HepG2 (cell line): ENCODE results near the gene PRM2. TPM values are rescaled to one million over a fixed set of nuclear protein-coding genes. Genes with fewer than 3 reads are reported as not detected.

ENCODE experiments used
- ATAC-seq: fragments of 200-7000 bp; cut with Tn5 transposase; 3 replicates; pipeline ENCODE4 v1.9.1; 2020; ENCODE audit warnings: mild to moderate bottlenecking, moderate library complexity
- BruUV-seq: library from RNA; stranded (reverse); fragments of 400-500 nt; replicated peaks from 2 replicates; lab custom pipeline; 2021; lab: Mats Ljungman, UMichigan
- CTCF ChIA-PET: fragments of 300-600 bp; formaldehyde crosslinking; extraction: SDS; loops from one replicate; lab custom pipeline; 2021; ENCODE audit warnings: low total read pairs, inconsistent platforms, low intra/inter-chr PET ratio; lab: Yijun Ruan, JAX
- POLR2A ChIA-PET: fragments of 350-600 bp; sonication (Branson Sonifier 250); formaldehyde crosslinking; loops from one replicate; lab custom pipeline; 2020; ENCODE audit warnings: antibody characterized with exemption, inconsistent platforms; lab: Yijun Ruan, JAX
- DNase-seq: peaks from one replicate; pipeline ENCODE4 v3.0.0-alpha.2; 2015; ENCODE audit warnings: low spot score
- FAIRE-seq: peaks from 3 replicates; lab custom pipeline; 2011; peaks lifted over from hg19 to GRCh38; lab: Jason Lieb, UNC
- H2AFZ ChIP-seq: one replicate; pipeline ENCODE4 v1.6.1; 2011; ENCODE audit warnings: low read length, inconsistent platforms
- H3K27ac ChIP-seq: fragments of 300-600 bp; 3 replicates; pipeline ENCODE4 v1.8.0; 2011; ENCODE audit warnings: mixed run types, mild to moderate bottlenecking, mixed read lengths, low read length, inconsistent platforms; ENCODE audit not compliant: insufficient read depth; ENCODE audit errors: extremely low read length
- H3K27me3 ChIP-seq, 2 experiments: fragments of 200-600 bp in 1 of 2; 2 replicates in 1 of 2; 3 replicates in 1 of 2; pipeline versions ENCODE4 v1.6.0 to v1.8.0; 2011; ENCODE audit warnings: low read length in 2 of 2, mild to moderate bottlenecking in 2 of 2, moderate library complexity in 2 of 2, inconsistent platforms in 1 of 2; ENCODE audit not compliant: insufficient read depth in 2 of 2, control insufficient read depth in 1 of 2
- H3K36me3 ChIP-seq, 2 experiments: fragments of 200-600 bp in 1 of 2; replicated peaks in 1 of 2; 2 replicates in 1 of 2; 3 replicates in 1 of 2; pipeline versions ENCODE4 v1.5.1 to v1.8.0; 2011; ENCODE audit warnings: low read length in 2 of 2, inconsistent platforms in 1 of 2; ENCODE audit not compliant: insufficient read depth in 2 of 2, control insufficient read depth in 1 of 2
- H3K4me1 ChIP-seq: 2 replicates; pipeline ENCODE4 v1.5.1; 2012; ENCODE audit warnings: low read length, inconsistent platforms; ENCODE audit not compliant: insufficient read depth
- H3K4me2 ChIP-seq: 2 replicates; pipeline ENCODE4 v1.6.0; 2011; ENCODE audit warnings: low read depth, low read length, inconsistent platforms
- H3K4me3 ChIP-seq, 3 experiments: fragments of 200-600 bp in 1 of 3; sonication (generic), shearing (Covaris generic) in 1 of 3; replicated peaks in 1 of 3; 2 replicates each; pipeline ENCODE4 v1.5.1; 2011 to 2016; ENCODE audit warnings: low read length in 3 of 3, inconsistent platforms in 2 of 3, low read depth in 2 of 3, mild to moderate bottlenecking in 2 of 3, control low read depth in 1 of 3, mixed read lengths in 1 of 3; ENCODE audit not compliant: insufficient read depth in 1 of 3
- H3K79me2 ChIP-seq: one replicate; pipeline ENCODE4 v1.6.1; 2011; ENCODE audit warnings: low read length, inconsistent platforms; ENCODE audit not compliant: insufficient read depth
- H3K9ac ChIP-seq: 2 replicates; pipeline ENCODE4 v1.6.0; 2011; ENCODE audit warnings: mild to moderate bottlenecking, low read depth, low read length, inconsistent platforms; ENCODE audit not compliant: insufficient read depth
- H3K9me3 ChIP-seq: 2 replicates; pipeline ENCODE4 v1.5.1; 2012; ENCODE audit warnings: mild to moderate bottlenecking, low read length
- H4K20me1 ChIP-seq: 2 replicates; pipeline ENCODE4 v1.6.0; 2011; ENCODE audit warnings: inconsistent platforms, mild to moderate bottlenecking, low read length, moderate library complexity; ENCODE audit not compliant: insufficient read depth
- HINFP ChIP-seq: sonication (generic); formaldehyde crosslinking; IDR thresholded peaks from 2 replicates; pipeline ENCODE4 v1.4.0; 2020; ENCODE audit warnings: low read depth, mild to moderate bottlenecking, missing genetic modification reagents
- REXO4 ChIP-seq: sonication (generic); formaldehyde crosslinking; IDR thresholded peaks from 2 replicates; pipeline ENCODE4 v1.8.0; 2022; ENCODE audit warnings: missing genetic modification reagents, mild to moderate bottlenecking, borderline replicate concordance
- SCMH1 ChIP-seq: sonication (generic); formaldehyde crosslinking; IDR thresholded peaks from 2 replicates; pipeline ENCODE4 v1.9.0; 2021; ENCODE audit warnings: missing genetic modification reagents, mild to moderate bottlenecking, borderline replicate concordance
- SIN3B ChIP-seq: fragments of 150-350 bp; IDR thresholded peaks from 2 replicates; pipeline ENCODE4 v1.6.1; 2014; ENCODE audit warnings: low read length
- ZBTB4 ChIP-seq: sonication (generic); formaldehyde crosslinking; IDR thresholded peaks from 2 replicates; pipeline ENCODE4 v1.4.0; 2020; ENCODE audit warnings: missing genetic modification reagents, mild to moderate bottlenecking, borderline replicate concordance
- ZFP90 ChIP-seq: sonication (generic); formaldehyde crosslinking; IDR thresholded peaks from 2 replicates; pipeline ENCODE4 v1.8.0; 2022; ENCODE audit warnings: missing genetic modification reagents, mild to moderate bottlenecking, inconsistent platforms, borderline replicate concordance
- ZHX2 ChIP-seq, 2 experiments: sonication (generic) in 1 of 2; formaldehyde crosslinking in 1 of 2; IDR thresholded peaks; 2 replicates each; pipeline versions ENCODE4 v1.6.1 to v1.9.0; 2014 to 2022; ENCODE audit warnings: antibody characterized with exemption in 1 of 2, borderline replicate concordance in 1 of 2, inconsistent platforms in 1 of 2, low read depth in 1 of 2, missing genetic modification reagents in 1 of 2
- ZNF629 ChIP-seq: sonication (generic); formaldehyde crosslinking; conservative IDR thresholded peaks from 2 replicates; pipeline ENCODE4 v1.5.0; 2020; ENCODE audit warnings: missing genetic modification reagents
- ZNF768 ChIP-seq: sonication (generic); formaldehyde crosslinking; IDR thresholded peaks from 2 replicates; pipeline ENCODE4 v1.4.0; 2020; ENCODE audit warnings: missing genetic modification reagents
- ZNF776 ChIP-seq: sonication (generic); formaldehyde crosslinking; IDR thresholded peaks from 2 replicates; pipeline ENCODE4 v1.4.0; 2020; ENCODE audit warnings: mild to moderate bottlenecking, missing genetic modification reagents
- WGBS: methylation state at CpG from one replicate; pipeline ENCODE4 v1.1.6; 2017; ENCODE audit warnings: low lambda C conversion rate; 5-methylcytosine and 5-hydroxymethylcytosine counted together
- in situ Hi-C: cut with HindIII; loops from 2 replicates; pipeline ENCODE4 v1.10.0; 2017; ENCODE audit warnings: low pct_unique_long_range_greater_than_20kb; ENCODE audit not compliant: extremely low pct_ligation_motif_present
- intact Hi-C: fragments of 100-400 bp; cut with micrococcal nuclease; formaldehyde crosslinking; loops from one replicate; pipeline ENCODE4 v1.10.0; 2022; ENCODE audit not compliant: unreplicated experiment
- polyA plus RNA-seq, 8 experiments: library from polyadenylated mRNA; depleted of rRNA in 3 of 8; stranded (reverse) in 7 of 8; unstranded in 1 of 8; fragments of >200 nt; fragmentation: Illumina TruSeq in 4 of 8; extraction: Trizol in 4 of 8; gene quantifications; 2 replicates each; pipeline versions ENCODE4 v1.2.1 to v1.2.3, GENCODE V29; 2011 to 2016; ENCODE audit warnings: low read depth in 4 of 8, missing spikeins in 1 of 8, mixed read lengths in 1 of 8; ENCODE audit not compliant: insufficient read depth in 1 of 8
- total RNA-seq, 5 experiments: library from RNA; depleted of rRNA; stranded (reverse); fragments of >200 nt; fragmentation: Illumina TruSeq; extraction: Trizol; gene quantifications; 2 replicates each; pipeline ENCODE4 v1.2.3, GENCODE V29; 2016; ENCODE audit warnings: low read depth in 1 of 5

PRM2 gene
- total and polyA plus RNA-seq, 2 of the 13 experiments (the other 11 are each of a cell fraction or from before 2014, with no cell fraction given): 0.54 TPM; not detected in 1

GRCh38 chr16:11322823-11323222 lies 46.5 kb upstream of the PRM2 start:
- Histone ChIP-seq H3K79me2 (no peaks in the 10 kb centered on the region), H4K20me1 (no peaks in the 10 kb centered on the region), H3K4me2 (no peak overlapping the region), H3K27me3 (no peaks in the 10 kb centered on the region), H3K36me3 (no peaks in the 10 kb centered on the region), H3K4me1 (peaks cover 36% of the 10 kb centered on the region), H3K4me3 (no peak overlapping the region), H2AFZ (no peak overlapping the region), H3K9me3 (no peaks in the 10 kb centered on the region), H3K27ac (no peak overlapping the region), H3K9ac (no peak overlapping the region)
- intact Hi-C loops: no loop called here
- TF ChIP-seq ZHX2 (IDR thresholded peaks at IDR 0.05; ENCODE audit: low read depth) (no peak), ZHX2 (CRISPR knock-in tag; IDR thresholded peaks at IDR 0.05; ENCODE audit: borderline replicate concordance) (no peak), ZBTB4 (CRISPR knock-in tag) (no peak), HINFP (CRISPR knock-in tag) (no peak), ZNF776 (CRISPR knock-in tag) (no peak), ZNF629 (peak; percentile 50), SIN3B (no peak), SCMH1 (no peak), ZFP90 (CRISPR knock-in tag) (0 out of 2 replicates have a peak, but pooled peaks have one; percentile 39), ZNF768 (CRISPR knock-in tag) (peak; percentile 94), REXO4 (CRISPR knock-in tag) (no peak)
- CTCF ChIA-PET: no interaction called here
- WGBS: 27% methylated on average over 3 of the region's 3 CpGs
- in situ Hi-C loops: no loop called here
- POLR2A ChIA-PET: no interaction called here
- no peak for DNase-seq
- FAIRE-seq: no peak
- ATAC-seq: no peak
- BruUV-seq: no TSS peak
